ENCODE results near the gene GPR137B. TPM values are rescaled to one million over a fixed set of nuclear protein-coding genes. Genes with fewer than 3 reads are reported as not detected.
"Not testable (repeated sequence)": the region's sequence is repeated elsewhere in the genome, so short reads cannot be mapped to it uniquely, and the experiment has no call there.

Gene GPR137B
- polyA plus RNA-seq (2011; rRNA removed) (14.3 and 15.7 TPM in 2 replicates), polyA minus RNA-seq (2011; rRNA and poly(A)+ RNA removed) (5.8 and 6.1 TPM in 2 replicates)

GRCh38 chr1:236142253-236143103 is at the start of gene GPR137B:
Gene GPR137B (plus strand): TSS chr1:236142539. CDS start chr1:236142623, 84 bp downstream.
- Histone ChIP-seq H3K27me3 (ENCODE audit: control insufficient read depth, insufficient read depth, low read length) (peaks cover 15% of the 10 kb centered on the region), H3K27ac (ENCODE audit: low read depth, low read length) (peak within 1 kb of the TSS; percentile 52), H3K4me3 (ENCODE audit: low read depth, low read length) (peak within 1 kb of the TSS; percentile 89), H3K9me3 (ENCODE audit: control insufficient read depth, insufficient read depth, low read length) (peaks cover 3% of the 10 kb centered on the region; the same call in 1 of the 2 replicates)
- no peak for TF ChIP-seq CTCF (IDR thresholded peaks at IDR 0.05; ENCODE audit: low read depth, low read length)
- POLR2A ChIA-PET, result interaction anchor here (0.6 kb wide), 1 partner anchor 26 kb away, joined by 3 read pairs; no protein-coding TSS in a partner anchor
- CTCF ChIA-PET, result no interaction called here
- DNase-seq (ENCODE audit: low read depth, low spot score), result no peak

GRCh38 chr1:236092899-236093298 is 49.4 kb upstream of the GPR137B start:
- H3K4me3 ChIP-seq (ENCODE audit: low read depth, low read length), result no peak overlapping the region
- ChIA-PET CTCF (no interaction called here), POLR2A (no interaction called here)
- DNase-seq (ENCODE audit: low read depth, low spot score), result no peak
- peaks cover 17% of the 10 kb centered on the region for H3K9me3 ChIP-seq (ENCODE audit: control insufficient read depth, insufficient read depth, low read length)
- no peak overlapping the region for H3K27ac ChIP-seq (ENCODE audit: low read depth, low read length)
- no peak for TF ChIP-seq CTCF (IDR thresholded peaks at IDR 0.05; ENCODE audit: low read depth, low read length)
- H3K27me3 ChIP-seq (ENCODE audit: control insufficient read depth, insufficient read depth, low read length), result no peaks in the 10 kb centered on the region

GRCh38 chr1:236095705-236096520 is 46.4 kb upstream of the GPR137B start:
- POLR2A ChIA-PET, result interaction anchor here (0.8 kb wide), 1 partner anchor 100 kb away, joined by 3 read pairs; no protein-coding TSS in a partner anchor
- DNase-seq (ENCODE audit: low read depth, low spot score), result no peak
- TF ChIP-seq CTCF (IDR thresholded peaks at IDR 0.05; ENCODE audit: low read depth, low read length), result no peak

GRCh38 chr1:236096660-236097482 is 45.5 kb upstream of the GPR137B start:
- POLR2A ChIA-PET, result interaction anchor here (0.8 kb wide), 1 partner anchor 101 kb away, joined by 3 read pairs; no protein-coding TSS in a partner anchor
- H3K9me3 ChIP-seq (ENCODE audit: control insufficient read depth, insufficient read depth, low read length), result peaks cover 14% of the 10 kb centered on the region
- H3K27ac ChIP-seq (ENCODE audit: low read depth, low read length), result peak overlapping the region; percentile 81
- H3K27me3 ChIP-seq (ENCODE audit: control insufficient read depth, insufficient read depth, low read length); DNase-seq (ENCODE audit: low read depth, low spot score); CTCF ChIA-PET; H3K4me3 ChIP-seq (ENCODE audit: low read depth, low read length): not testable (repeated sequence)

More at GRCh38 chr1:236095705-236096520, 46.4 kb upstream of the GPR137B start:
- CTCF ChIA-PET, result interaction anchor here (0.8 kb wide), 1 partner anchor 1784 kb away, joined by 3 read pairs; no protein-coding TSS in a partner anchor
- peaks cover 14% of the 10 kb centered on the region for H3K9me3 ChIP-seq (ENCODE audit: control insufficient read depth, insufficient read depth, low read length)
- H3K27ac ChIP-seq (ENCODE audit: low read depth, low read length), result no peak overlapping the region
- peaks cover 2% of the 10 kb centered on the region for H3K27me3 ChIP-seq (ENCODE audit: control insufficient read depth, insufficient read depth, low read length)
- H3K4me3 ChIP-seq (ENCODE audit: low read depth, low read length), result no peak overlapping the region

GRCh38 chr1:236098267-236098666 is 44.1 kb upstream of the GPR137B start:
- no peak overlapping the region for H3K4me3 ChIP-seq (ENCODE audit: low read depth, low read length)
- TF ChIP-seq CTCF (IDR thresholded peaks at IDR 0.05; ENCODE audit: low read depth, low read length), result no peak
- peaks cover 2% of the 10 kb centered on the region for H3K27me3 ChIP-seq (ENCODE audit: control insufficient read depth, insufficient read depth, low read length)
- no peak for DNase-seq (ENCODE audit: low read depth, low spot score)
- ChIA-PET CTCF (no interaction called here), POLR2A (no interaction called here)
- no peak overlapping the region for H3K27ac ChIP-seq (ENCODE audit: low read depth, low read length)
- peaks cover 14% of the 10 kb centered on the region for H3K9me3 ChIP-seq (ENCODE audit: control insufficient read depth, insufficient read depth, low read length)
